Aorta (tissue), 5 donors: ENCODE results near the gene AFAP1. TPM values are rescaled to one million over a fixed set of nuclear protein-coding genes. Genes with fewer than 3 reads are reported as not detected.

Experiments
- ATAC-seq: fragments of 200-7000 bp; cut with Tn5 transposase; one replicate; pipeline ENCODE4 v1.9.1; 2022; ENCODE audit warnings: moderate library complexity; ENCODE audit not compliant: low FRiP score
- DNase-seq, 2 donors: peaks; one replicate each; pipeline ENCODE4 v3.0.0-alpha.2; 2020
- H3K27ac ChIP-seq, 2 donors: one replicate each; pipeline ENCODE4 v1.5.1; 2013; ENCODE audit warnings: low read length in 2 of 2, mild to moderate bottlenecking in 2 of 2, moderate library complexity in 2 of 2, control low read depth in 1 of 2, inconsistent platforms in 1 of 2, low read depth in 1 of 2
- H3K27me3 ChIP-seq, 2 donors: one replicate each; pipeline ENCODE4 v1.6.1; 2013; ENCODE audit warnings: control low read depth in 1 of 2, low read length in 1 of 2, mild to moderate bottlenecking in 1 of 2, moderate library complexity in 1 of 2; ENCODE audit not compliant: insufficient read depth in 2 of 2, control insufficient read depth in 1 of 2
- H3K36me3 ChIP-seq, 2 donors: one replicate each; pipeline ENCODE4 v1.6.1; 2013; ENCODE audit warnings: control low read depth in 1 of 2, low read length in 1 of 2, mild to moderate bottlenecking in 1 of 2; ENCODE audit not compliant: insufficient read depth in 2 of 2, control insufficient read depth in 1 of 2
- H3K4me1 ChIP-seq, 2 donors: one replicate each; pipeline ENCODE4 v1.6.1; 2013; ENCODE audit warnings: low read length in 2 of 2, control low read depth in 1 of 2, mild to moderate bottlenecking in 1 of 2, moderate library complexity in 1 of 2; ENCODE audit not compliant: insufficient read depth in 2 of 2, control insufficient read depth in 1 of 2
- H3K4me3 ChIP-seq, 2 donors: one replicate each; pipeline ENCODE4 v1.5.1; 2013; ENCODE audit warnings: low read length in 2 of 2, control low read depth in 1 of 2, mild to moderate bottlenecking in 1 of 2
- H3K9me3 ChIP-seq: one replicate; pipeline ENCODE4 v1.6.1; 2013; ENCODE audit warnings: mild to moderate bottlenecking, low read length; ENCODE audit not compliant: control insufficient read depth
- WGBS, 2 donors: extraction: QIAGEN DNeasy Blood & Tissue Kit; methylation state at CpG; one replicate each; pipeline ENCODE4 v1.1.7; 2013; 5-methylcytosine and 5-hydroxymethylcytosine counted together
- intact Hi-C, 2 donors: fragments of 100-400 bp; cut with DNase I; formaldehyde crosslinking; loops; one replicate each; pipeline versions ENCODE4 v1.14.2 to v1.15.0; 2022
- polyA plus RNA-seq, 2 donors: library from polyadenylated mRNA; stranded (reverse); fragments of 200-250 nt; gene quantifications; one replicate each; pipeline ENCODE4 v1.2.3, GENCODE V29; 2013
- total RNA-seq, 2 donors: library from RNA; stranded (reverse); fragmentation: NEBNext Ultra II Directional; extraction: Animal tissue kit (Norgen Biotek cat#: 25700); gene quantifications; one replicate each; pipeline ENCODE4 v1.2.1, GENCODE V29; 2021
- donor health status: healthy with polysubstance abuse.
- donor health status: Bipolar disorder and iron deficiency.
- donor health status: DM: no; HTN: no; CAD: no.
- donor health status: DM: no; HTN: no; CAD: no.
- donor health status: DM: yes; HTN: yes; CAD: no.

Gene AFAP1
- total and polyA plus RNA-seq, 4 donors, result 4.6 to 60.5 (median 26.9) TPM

GRCh38 chr4:7908668-7909067, 31.0 kb downstream of the AFAP1 start:
- intact Hi-C loops, result no loop called here
- WGBS, 2 donors, result 50 to 52% methylated on average over 4 of the region's 4 CpGs
- Histone ChIP-seq H3K4me3 (no peak overlapping the region), H3K36me3 (no peaks in the 10 kb centered on the region), H3K27ac (no peak overlapping the region), H3K27me3 (no peaks in the 10 kb centered on the region), H3K9me3 (no peaks in the 10 kb centered on the region), H3K4me1 (peaks cover 2 to 5% of the 10 kb centered on the region in 2 donors)
- no peak for ATAC-seq
- no peak for DNase-seq

- H3K27ac ChIP-seq, result no peak overlapping the region
- no peak for ATAC-seq
- H3K36me3 ChIP-seq, result no peaks in the 10 kb centered on the region
- H3K27me3 ChIP-seq, result no peaks in the 10 kb centered on the region
- 66 to 74% methylated on average over 2 of the region's 2 CpGs for WGBS, 2 donors
- intact Hi-C loops, result no loop called here
- H3K4me3 ChIP-seq, result no peak overlapping the region
- H3K9me3 ChIP-seq, result no peaks in the 10 kb centered on the region
- peaks cover 5% of the 10 kb centered on the region in 2 donors for H3K4me1 ChIP-seq
- no peak for DNase-seq
Measured at GRCh38 chr4:7907142-7907541, 32.5 kb downstream of the AFAP1 start.

GRCh38 chr4:7906171-7906701, 33.4 kb downstream of the AFAP1 start:
- DNase-seq (no peak), ATAC-seq (peak; percentile 45)
- 5 to 7% methylated on average over 10 of the region's 10 CpGs for WGBS, 2 donors
- Histone ChIP-seq H3K4me1 (peaks cover 3 to 5% of the 10 kb centered on the region in 2 donors), H3K9me3 (no peaks in the 10 kb centered on the region), H3K36me3 (no peaks in the 10 kb centered on the region), H3K27me3 (no peaks in the 10 kb centered on the region), H3K4me3 (no peak overlapping the region), H3K27ac (peak overlapping the region; percentile 1 to 99)
- intact Hi-C loops, result no loop called here

- H3K4me3 ChIP-seq, result no peak overlapping the region
- no peaks in the 10 kb centered on the region for H3K27me3 ChIP-seq
- intact Hi-C loops, result loop anchor here in 1 of 2 donors (5.0 kb wide), 1 partner anchor 32 kb away; the partner anchor contains the start of gene AFAP1
- DNase-seq (no peak), ATAC-seq (peak; percentile 84)
- H3K36me3 ChIP-seq, result no peaks in the 10 kb centered on the region
- peaks cover 0 to 8% of the 10 kb centered on the region in 2 donors for H3K4me1 ChIP-seq
- 16% methylated on average over 10 of the region's 10 CpGs for WGBS, 2 donors
- H3K9me3 ChIP-seq, result no peaks in the 10 kb centered on the region
- H3K27ac ChIP-seq, result peak overlapping the region; percentile 4 to 99
Measured at GRCh38 chr4:7904952-7905915, 34.4 kb downstream of the AFAP1 start.

- Histone ChIP-seq H3K9me3 (no peaks in the 10 kb centered on the region), H3K27ac (peak overlapping the region; percentile 22 to 62), H3K27me3 (no peaks in the 10 kb centered on the region), H3K36me3 (no peaks in the 10 kb centered on the region), H3K4me3 (no peak overlapping the region), H3K4me1 (peaks cover 2 to 8% of the 10 kb centered on the region in 2 donors)
- intact Hi-C loops, result loop anchor here in 1 of 2 donors (5.0 kb wide), 1 partner anchor 33 kb away; the partner anchor contains the start of gene AFAP1
- no peak for DNase-seq
- 7 to 11% methylated on average over 14 of the region's 14 CpGs for WGBS, 2 donors
- peak; percentile 17 for ATAC-seq
Measured at GRCh38 chr4:7903791-7904516, 35.7 kb downstream of the AFAP1 start.

- H3K36me3 ChIP-seq, result no peaks in the 10 kb centered on the region
- no peak overlapping the region for H3K4me3 ChIP-seq
- H3K4me1 ChIP-seq, result peaks cover 2 to 8% of the 10 kb centered on the region in 2 donors
- 83 to 90% methylated on average over 2 of the region's 2 CpGs for WGBS, 2 donors
- H3K27me3 ChIP-seq, result no peaks in the 10 kb centered on the region
- H3K9me3 ChIP-seq, result no peaks in the 10 kb centered on the region
- no peak for ATAC-seq
- intact Hi-C loops, result loop anchor here in 1 of 2 donors (5.0 kb wide), 1 partner anchor 34 kb away; the partner anchor contains the start of gene AFAP1
- DNase-seq, result no peak
- peak overlapping the region; percentile 12 to 94 for H3K27ac ChIP-seq
Measured at GRCh38 chr4:7902826-7903225, 36.8 kb downstream of the AFAP1 start.

- peak overlapping the region in 1 of 2 donors; percentile 84 for H3K27ac ChIP-seq
- no peaks in the 10 kb centered on the region for H3K27me3 ChIP-seq
- H3K4me1 ChIP-seq, result peaks cover 2 to 8% of the 10 kb centered on the region in 2 donors
- WGBS, 2 donors, result 57 to 62% methylated on average over 7 of the region's 7 CpGs
- DNase-seq (no peak), ATAC-seq (no peak)
- H3K9me3 ChIP-seq, result no peaks in the 10 kb centered on the region
- H3K36me3 ChIP-seq, result no peaks in the 10 kb centered on the region
- intact Hi-C loops, result loop anchor here in 1 of 2 donors (5.0 kb wide), 1 partner anchor 35 kb away; the partner anchor contains the start of gene AFAP1
- H3K4me3 ChIP-seq, result no peak overlapping the region
Measured at GRCh38 chr4:7902101-7902553, 37.5 kb downstream of the AFAP1 start.

- Histone ChIP-seq H3K27me3 (no peaks in the 10 kb centered on the region), H3K9me3 (no peaks in the 10 kb centered on the region), H3K27ac (peak overlapping the region; percentile 77 to 87), H3K4me1 (peaks cover 2 to 8% of the 10 kb centered on the region in 2 donors), H3K4me3 (no peak overlapping the region), H3K36me3 (no peaks in the 10 kb centered on the region)
- DNase-seq (no peak), ATAC-seq (no peak)
- intact Hi-C loops, result loop anchor here in 1 of 2 donors (5.0 kb wide), 1 partner anchor 36 kb away; the partner anchor contains the start of gene AFAP1
- 20 to 33% methylated on average over 13 of the region's 13 CpGs for WGBS, 2 donors
Measured at GRCh38 chr4:7901311-7901885, 38.3 kb downstream of the AFAP1 start.
